GM12873 (cell line): ENCODE measurements around the gene CSHL1.
"Not testable (repeated sequence)": the region's sequence is repeated elsewhere in the genome, so short reads cannot be mapped to it uniquely, and the experiment has no call there.

ENCODE experiments used
- TF ChIP-seq, protein P1 (sequence below): IDR thresholded peaks from 2 replicates; pipeline ENCODE4 v1.5.1; 2012; ENCODE audit warnings: low read depth, mild to moderate bottlenecking, moderate library complexity, low read length, control low read depth; ENCODE audit not compliant: insufficient read depth; ENCODE audit errors: missing control alignments

The CSHL1 gene

DNA sequence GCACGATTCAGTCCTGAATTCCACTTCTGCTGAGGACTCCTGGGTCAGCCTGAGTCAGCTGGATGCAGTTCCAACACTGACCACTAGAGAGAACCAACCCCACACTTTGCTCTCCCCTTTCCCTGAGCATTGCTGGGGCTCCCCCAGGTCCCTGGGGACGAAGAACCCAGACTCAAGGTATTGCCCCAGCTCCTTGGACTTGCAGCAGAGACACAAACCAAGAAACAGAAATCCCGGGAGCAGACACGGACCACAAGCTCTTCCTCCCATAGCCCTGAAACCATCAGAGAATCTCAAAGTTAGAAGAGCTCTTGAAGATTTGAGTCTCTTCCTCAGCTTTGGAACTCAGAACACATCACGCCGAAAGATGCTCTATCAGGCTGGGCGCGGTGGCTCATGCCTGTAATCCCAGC lies 8.3 kb upstream of the CSHL1 start:
- TF ChIP-seq, protein P1, sequence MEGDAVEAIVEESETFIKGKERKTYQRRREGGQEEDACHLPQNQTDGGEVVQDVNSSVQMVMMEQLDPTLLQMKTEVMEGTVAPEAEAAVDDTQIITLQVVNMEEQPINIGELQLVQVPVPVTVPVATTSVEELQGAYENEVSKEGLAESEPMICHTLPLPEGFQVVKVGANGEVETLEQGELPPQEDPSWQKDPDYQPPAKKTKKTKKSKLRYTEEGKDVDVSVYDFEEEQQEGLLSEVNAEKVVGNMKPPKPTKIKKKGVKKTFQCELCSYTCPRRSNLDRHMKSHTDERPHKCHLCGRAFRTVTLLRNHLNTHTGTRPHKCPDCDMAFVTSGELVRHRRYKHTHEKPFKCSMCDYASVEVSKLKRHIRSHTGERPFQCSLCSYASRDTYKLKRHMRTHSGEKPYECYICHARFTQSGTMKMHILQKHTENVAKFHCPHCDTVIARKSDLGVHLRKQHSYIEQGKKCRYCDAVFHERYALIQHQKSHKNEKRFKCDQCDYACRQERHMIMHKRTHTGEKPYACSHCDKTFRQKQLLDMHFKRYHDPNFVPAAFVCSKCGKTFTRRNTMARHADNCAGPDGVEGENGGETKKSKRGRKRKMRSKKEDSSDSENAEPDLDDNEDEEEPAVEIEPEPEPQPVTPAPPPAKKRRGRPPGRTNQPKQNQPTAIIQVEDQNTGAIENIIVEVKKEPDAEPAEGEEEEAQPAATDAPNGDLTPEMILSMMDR: peak; percentile 97

DNA sequence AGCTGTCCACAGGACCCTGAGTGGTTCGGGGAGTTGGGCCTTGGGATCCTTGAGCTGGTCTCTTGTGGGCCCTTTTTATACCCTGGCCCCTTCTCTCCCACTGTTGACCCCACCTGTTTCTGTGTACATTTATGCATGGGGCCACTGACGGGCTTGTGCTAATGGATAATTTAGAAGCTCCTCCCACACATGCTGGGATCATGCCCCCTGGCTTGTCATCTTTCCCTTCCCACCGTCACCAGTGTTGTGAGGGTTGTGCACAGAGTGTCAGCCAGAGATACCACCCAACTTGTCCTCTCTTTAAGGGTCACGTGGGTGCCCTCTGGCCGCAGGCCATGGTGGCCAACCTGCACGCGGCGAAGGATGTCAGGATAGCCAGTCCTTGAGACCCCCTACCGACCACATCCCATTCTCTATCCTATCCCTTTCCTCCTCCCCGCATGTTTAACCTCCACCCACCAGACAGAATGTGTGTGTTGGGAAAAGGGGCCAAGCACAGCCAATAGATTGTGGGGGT lies 7.8 kb upstream of the CSHL1 start, which contains the start of gene GH1:
GH1 (minus strand) TSS at position 51 of the 517 bp plus-strand sequence. CDS start 63 bp downstream, outside the sequence.
- TF ChIP-seq, protein P1: not testable (repeated sequence)

DNA sequence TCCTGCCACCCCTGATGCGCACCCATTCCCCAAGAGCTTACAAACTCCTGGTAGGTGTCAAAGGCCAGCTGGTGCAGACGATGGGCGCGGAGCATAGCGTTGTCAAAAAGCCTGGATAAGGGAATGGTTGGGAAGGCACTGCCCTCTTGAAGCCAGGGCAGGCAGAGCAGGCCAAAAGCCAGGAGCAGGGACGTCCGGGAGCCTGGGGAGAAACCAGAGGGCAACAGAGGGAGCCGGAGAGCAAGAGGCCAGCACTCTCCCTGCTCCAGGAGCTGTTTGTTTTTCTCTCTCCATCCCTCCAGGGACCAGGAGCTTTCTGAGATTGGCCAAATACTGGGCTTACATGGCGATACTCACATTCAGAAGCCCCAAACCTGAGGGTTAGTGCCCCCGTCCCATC lies 7.2 kb upstream of the CSHL1 start:
- TF ChIP-seq, protein P1: no peak

DNA sequence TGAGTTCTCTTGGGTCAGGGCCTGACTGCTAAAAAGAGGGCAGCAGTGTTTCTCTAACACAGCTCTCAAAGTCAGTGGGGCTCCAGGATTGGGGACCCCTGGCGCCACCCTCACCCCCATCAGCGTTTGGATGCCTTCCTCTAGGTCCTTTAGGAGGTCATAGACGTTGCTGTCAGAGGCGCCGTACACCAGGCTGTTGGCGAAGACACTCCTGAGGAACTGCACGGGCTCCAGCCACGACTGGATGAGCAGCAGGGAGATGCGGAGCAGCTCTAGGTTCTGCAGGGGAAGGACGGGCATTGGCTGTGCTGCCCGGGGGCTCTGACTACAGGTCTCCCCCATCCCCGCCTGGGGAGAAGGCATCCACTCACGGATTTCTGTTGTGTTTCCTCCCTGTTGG lies 6.6 kb upstream of the CSHL1 start:
- TF ChIP-seq, protein P1: no peak

DNA sequence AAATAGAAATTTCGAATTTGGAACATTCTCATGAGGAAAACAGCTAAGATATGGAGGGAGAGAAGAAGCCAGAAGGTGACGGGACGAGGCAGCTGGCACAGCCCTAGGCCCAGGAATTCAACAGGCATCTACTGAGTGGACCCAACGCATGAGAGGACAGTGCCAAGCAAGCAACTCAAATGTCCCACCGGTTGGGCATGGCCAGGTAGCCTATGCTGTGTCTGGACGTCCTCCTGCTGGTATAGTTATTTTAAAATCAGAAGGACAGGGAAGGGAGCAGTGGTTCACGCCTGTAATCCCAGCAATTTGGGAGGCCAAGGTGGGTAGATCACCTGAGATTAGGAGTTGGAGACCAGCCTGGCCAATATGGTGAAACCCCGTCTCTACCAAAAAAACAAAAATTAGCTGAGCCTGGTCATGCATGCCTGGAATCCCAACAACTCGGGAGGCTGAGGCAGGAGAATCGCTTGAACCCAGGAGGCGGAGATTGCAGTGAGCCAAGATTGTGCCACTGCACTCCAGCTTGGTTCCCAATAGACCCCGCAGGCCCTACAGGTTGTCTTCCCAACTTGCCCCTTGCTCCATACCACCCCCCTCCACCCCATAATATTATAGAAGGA lies 5.6 kb upstream of the CSHL1 start:
- TF ChIP-seq, protein P1: no peak

DNA sequence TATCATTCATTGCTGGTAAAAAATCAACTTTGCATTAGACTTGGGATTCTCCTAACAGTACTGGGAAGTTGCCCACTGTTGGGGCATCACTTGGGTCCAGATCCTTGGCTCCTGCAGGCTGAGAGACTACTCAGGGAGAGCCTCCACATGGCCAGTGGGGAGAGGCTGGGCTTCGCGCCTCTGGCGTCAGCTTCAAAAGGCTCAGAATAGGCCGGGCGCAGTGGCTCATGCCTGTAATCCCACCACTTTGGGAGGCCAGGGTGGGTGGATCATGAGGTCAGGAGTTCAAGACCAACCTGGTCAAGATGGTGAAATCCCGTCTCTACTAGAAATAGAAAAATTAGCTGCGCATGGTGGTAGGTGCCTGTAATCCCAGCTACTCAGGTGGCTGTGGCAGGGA lies 3.4 kb upstream of the CSHL1 start:
- TF ChIP-seq, protein P1: no peak

DNA sequence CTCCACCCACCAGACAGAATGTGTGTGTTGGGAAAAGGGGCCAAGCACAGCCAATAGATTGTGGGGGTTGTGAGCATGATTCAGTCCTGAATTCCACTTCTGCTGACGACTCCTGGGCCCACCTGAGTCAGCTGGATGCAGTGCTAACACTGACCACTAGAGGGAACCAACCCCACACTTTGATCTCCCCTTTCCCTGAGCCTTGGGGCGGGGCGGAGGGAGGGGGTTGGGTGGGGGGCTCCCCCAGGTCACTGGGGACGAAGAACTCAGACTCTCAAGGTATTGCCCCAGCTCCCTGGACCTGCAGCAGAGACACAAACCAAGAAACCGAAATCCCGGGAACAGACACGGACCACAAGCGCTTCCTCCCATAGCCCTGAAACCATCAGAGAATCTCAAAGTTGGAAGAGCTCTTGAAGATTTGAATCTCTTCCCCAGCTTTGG lies 621 bp upstream of the CSHL1 start:
- TF ChIP-seq, protein P1: peak; percentile 78
